ENCODE data around the gene CLDND2.
"Not testable (repeated sequence)": the region's sequence is repeated elsewhere in the genome, so short reads cannot be mapped to it uniquely, and the experiment has no call there.

GRCh38 chr19:51399936-51400335 is 31.1 kb upstream of the CLDND2 start:
- TF ChIP-seq CTCF (IDR thresholded peaks at IDR 0.05); TCF7L2 (IDR thresholded peaks at IDR 0.05; ENCODE audit: low read depth, low read length); POLR2AphosphoS5 (IDR thresholded peaks at IDR 0.05; ENCODE audit: low read depth, low read length); REST (IDR thresholded peaks at IDR 0.05; ENCODE audit: insufficient read depth in 1 of 2, low read depth in 2 of 2, low read length in 1 of 2): not testable (repeated sequence)
